ENCODE measurements around the gene CBFA2T2.
A peak's percentile ranks its signal among the peaks of the same experiment; 100 is the strongest.
"Not testable (repeated sequence)": the region's sequence is repeated elsewhere in the genome, so short reads cannot be mapped to it uniquely, and the experiment has no call there.

Gene CBFA2T2

GRCh38 chr20:33535717-33536116 lies 45.8 kb downstream of the CBFA2T2 start:
- DNase-seq (ENCODE audit: low read depth); H3K9me3 ChIP-seq (ENCODE audit: control insufficient read depth, low read length); H3K9ac ChIP-seq (ENCODE audit: low read length); H3K27me3 ChIP-seq (replicated peaks; ENCODE audit: control insufficient read depth, insufficient read depth, low read length); H3K36me3 ChIP-seq (ENCODE audit: control insufficient read depth, insufficient read depth, low read length, severe bottlenecking); H3K4me3 ChIP-seq (ENCODE audit: low read length): not testable (repeated sequence)
- peaks cover 27% of the 10 kb centered on the region for H3K4me1 ChIP-seq (ENCODE audit: control insufficient read depth, insufficient read depth, low read length)

- Histone ChIP-seq H3K36me3 (ENCODE audit: control insufficient read depth, insufficient read depth, low read length, severe bottlenecking) (no peaks in the 10 kb centered on the region), H3K4me3 (ENCODE audit: low read length) (no peak overlapping the region), H3K4me1 (ENCODE audit: control insufficient read depth, insufficient read depth, low read length) (peaks cover 9% of the 10 kb centered on the region), H3K27me3 (replicated peaks; ENCODE audit: control insufficient read depth, insufficient read depth, low read length) (no peaks in the 10 kb centered on the region), H3K9me3 (ENCODE audit: control insufficient read depth, low read length) (no peaks in the 10 kb centered on the region), H3K9ac (ENCODE audit: low read length) (no peak overlapping the region)
- no peak for DNase-seq (ENCODE audit: low read depth)
These were observed 47.7 kb downstream of the CBFA2T2 start for GRCh38 chr20:33537608-33538007.

DNA sequence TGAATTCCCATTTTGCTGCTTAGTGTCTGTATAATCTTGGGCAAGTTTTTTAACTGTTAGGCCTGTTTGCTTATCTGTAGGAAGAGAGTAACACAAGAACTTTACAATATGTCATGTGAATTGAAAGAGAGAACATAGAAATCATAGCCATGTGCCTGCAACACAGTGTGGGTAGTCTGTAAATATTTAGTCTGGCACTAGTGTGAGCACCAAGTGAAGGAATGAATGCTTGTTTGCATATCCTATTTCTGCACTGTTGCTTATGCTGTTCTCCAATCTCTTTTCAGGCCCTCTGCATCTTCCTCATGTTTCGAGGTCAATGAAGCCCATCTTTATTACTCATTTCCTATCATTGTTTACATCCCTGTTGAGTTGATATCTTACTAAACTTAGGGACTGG lies 49.2 kb downstream of the CBFA2T2 start:
- no peaks in the 10 kb centered on the region for H3K36me3 ChIP-seq (ENCODE audit: control insufficient read depth, insufficient read depth, low read length, severe bottlenecking)
- no peak overlapping the region for H3K9ac ChIP-seq (ENCODE audit: low read length)
- no peaks in the 10 kb centered on the region for H3K9me3 ChIP-seq (ENCODE audit: control insufficient read depth, low read length)
- no peak overlapping the region for H3K4me3 ChIP-seq (ENCODE audit: low read length)
- peaks cover 2% of the 10 kb centered on the region for H3K4me1 ChIP-seq (ENCODE audit: control insufficient read depth, insufficient read depth, low read length)
- H3K27me3 ChIP-seq (replicated peaks; ENCODE audit: control insufficient read depth, insufficient read depth, low read length) = no peaks in the 10 kb centered on the region
- DNase-seq (ENCODE audit: low read depth) = peak; percentile 54

DNA sequence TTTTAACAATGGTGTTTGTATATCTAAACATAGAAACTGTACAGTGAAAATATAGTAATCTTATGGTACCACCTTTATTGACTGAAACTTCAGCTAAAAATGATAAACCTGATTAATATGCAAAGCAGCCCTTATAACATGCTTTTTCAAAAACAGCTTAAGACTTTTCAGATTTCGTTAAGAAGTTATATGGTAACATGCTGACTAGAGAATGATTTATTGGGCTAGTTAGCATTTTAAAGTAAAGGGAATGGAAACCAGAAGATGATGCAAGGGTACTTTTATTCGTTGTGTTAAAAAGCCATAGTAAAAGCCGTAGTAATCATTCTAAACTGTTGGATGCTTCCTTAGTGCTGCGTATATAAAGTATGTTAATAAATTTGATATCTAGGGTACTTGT lies 50.5 kb downstream of the CBFA2T2 start:
- no peaks in the 10 kb centered on the region for H3K9me3 ChIP-seq (ENCODE audit: control insufficient read depth, low read length)
- peaks cover 2% of the 10 kb centered on the region for H3K4me1 ChIP-seq (ENCODE audit: control insufficient read depth, insufficient read depth, low read length)
- DNase-seq (ENCODE audit: low read depth) = no peak
- no peaks in the 10 kb centered on the region for H3K36me3 ChIP-seq (ENCODE audit: control insufficient read depth, insufficient read depth, low read length, severe bottlenecking)
- no peak overlapping the region for H3K9ac ChIP-seq (ENCODE audit: low read length)
- no peaks in the 10 kb centered on the region for H3K27me3 ChIP-seq (replicated peaks; ENCODE audit: control insufficient read depth, insufficient read depth, low read length)
- H3K4me3 ChIP-seq (ENCODE audit: low read length) = no peak overlapping the region

DNA sequence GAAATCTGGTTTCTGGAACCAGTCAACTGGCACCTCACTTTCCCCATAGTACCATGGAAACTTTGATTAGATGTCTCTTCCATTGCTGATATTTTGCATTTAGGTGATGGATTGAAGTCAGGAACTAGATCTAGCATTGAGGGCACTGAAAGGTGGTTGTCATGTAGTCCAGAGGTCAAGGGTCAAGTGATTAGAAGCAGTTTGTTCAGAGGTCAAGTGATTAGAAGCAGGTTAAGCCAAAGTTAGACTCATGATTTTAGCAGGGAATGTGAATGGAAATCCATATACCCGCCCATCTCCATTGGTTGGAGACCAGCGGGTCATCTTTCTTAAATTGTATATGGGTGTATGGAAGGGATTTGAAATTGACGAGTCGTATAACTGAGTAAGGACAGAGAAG lies 51.2 kb downstream of the CBFA2T2 start:
- Histone ChIP-seq H3K9me3 (ENCODE audit: control insufficient read depth, low read length) (no peaks in the 10 kb centered on the region), H3K4me1 (ENCODE audit: control insufficient read depth, insufficient read depth, low read length) (peaks cover 2% of the 10 kb centered on the region), H3K4me3 (ENCODE audit: low read length) (no peak overlapping the region), H3K27me3 (replicated peaks; ENCODE audit: control insufficient read depth, insufficient read depth, low read length) (no peaks in the 10 kb centered on the region), H3K36me3 (ENCODE audit: control insufficient read depth, insufficient read depth, low read length, severe bottlenecking) (no peaks in the 10 kb centered on the region), H3K9ac (ENCODE audit: low read length) (no peak overlapping the region)
- no peak for DNase-seq (ENCODE audit: low read depth)

GRCh38 chr20:33541797-33542196 lies 51.9 kb downstream of the CBFA2T2 start:
- Histone ChIP-seq H3K9ac (ENCODE audit: low read length) (no peak overlapping the region), H3K4me1 (ENCODE audit: control insufficient read depth, insufficient read depth, low read length) (peaks cover 2% of the 10 kb centered on the region), H3K27me3 (replicated peaks; ENCODE audit: control insufficient read depth, insufficient read depth, low read length) (no peaks in the 10 kb centered on the region), H3K4me3 (ENCODE audit: low read length) (no peak overlapping the region), H3K9me3 (ENCODE audit: control insufficient read depth, low read length) (no peaks in the 10 kb centered on the region), H3K36me3 (ENCODE audit: control insufficient read depth, insufficient read depth, low read length, severe bottlenecking) (no peaks in the 10 kb centered on the region)
- no peak for DNase-seq (ENCODE audit: low read depth)

- Histone ChIP-seq H3K4me3 (ENCODE audit: low read length) (no peak overlapping the region), H3K4me1 (ENCODE audit: control insufficient read depth, insufficient read depth, low read length) (no peaks in the 10 kb centered on the region), H3K36me3 (ENCODE audit: control insufficient read depth, insufficient read depth, low read length, severe bottlenecking) (no peaks in the 10 kb centered on the region), H3K9me3 (ENCODE audit: control insufficient read depth, low read length) (no peaks in the 10 kb centered on the region), H3K9ac (ENCODE audit: low read length) (no peak overlapping the region), H3K27me3 (replicated peaks; ENCODE audit: control insufficient read depth, insufficient read depth, low read length) (no peaks in the 10 kb centered on the region)
- no peak for DNase-seq (ENCODE audit: low read depth)
These were observed 55.9 kb downstream of the CBFA2T2 start for GRCh38 chr20:33545763-33546162.

DNA sequence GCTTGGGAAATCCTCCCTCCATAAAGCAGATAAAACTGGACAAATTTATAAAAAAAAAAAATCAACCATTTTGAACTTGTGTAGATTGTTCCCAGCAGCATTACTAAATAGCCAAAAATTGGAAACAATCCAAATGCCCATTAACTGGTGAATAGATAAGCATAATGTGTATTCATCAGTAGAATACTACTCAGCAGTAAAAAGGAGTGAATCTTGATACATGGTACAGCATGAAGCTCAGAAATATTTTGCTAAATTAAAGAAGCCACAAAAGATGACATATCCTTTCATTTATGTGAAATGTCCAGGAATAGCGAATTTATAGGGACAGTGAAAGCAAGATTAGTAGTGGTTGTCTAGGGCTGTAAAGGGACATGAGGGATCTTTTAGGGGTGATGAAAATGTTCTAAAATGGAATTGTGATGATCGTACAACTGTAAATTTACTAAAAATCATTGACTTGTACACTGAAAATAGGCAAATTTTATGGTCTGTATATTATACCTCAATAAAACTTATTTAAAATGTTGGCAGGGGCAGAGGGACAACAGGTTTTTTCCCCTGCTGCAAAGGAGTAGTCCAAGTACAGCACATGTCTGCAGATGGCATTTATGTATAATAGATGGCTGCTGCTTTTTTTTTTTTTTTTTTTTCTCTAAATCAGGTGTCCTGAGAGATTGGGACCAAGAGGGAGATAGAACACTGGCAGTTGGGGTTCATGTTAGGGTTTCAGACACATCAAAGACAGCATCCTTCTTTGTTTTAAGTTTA lies 59.5 kb downstream of the CBFA2T2 start:
- DNase-seq (ENCODE audit: low read depth) = no peak
- H3K9ac ChIP-seq (ENCODE audit: low read length) = no peak overlapping the region
- H3K4me3 ChIP-seq (ENCODE audit: low read length) = no peak overlapping the region
- H3K36me3 ChIP-seq (ENCODE audit: control insufficient read depth, insufficient read depth, low read length, severe bottlenecking) = no peaks in the 10 kb centered on the region
- peaks cover 7% of the 10 kb centered on the region for H3K4me1 ChIP-seq (ENCODE audit: control insufficient read depth, insufficient read depth, low read length)
- H3K27me3 ChIP-seq (replicated peaks; ENCODE audit: control insufficient read depth, insufficient read depth, low read length) = no peaks in the 10 kb centered on the region
- no peaks in the 10 kb centered on the region for H3K9me3 ChIP-seq (ENCODE audit: control insufficient read depth, low read length)

DNA sequence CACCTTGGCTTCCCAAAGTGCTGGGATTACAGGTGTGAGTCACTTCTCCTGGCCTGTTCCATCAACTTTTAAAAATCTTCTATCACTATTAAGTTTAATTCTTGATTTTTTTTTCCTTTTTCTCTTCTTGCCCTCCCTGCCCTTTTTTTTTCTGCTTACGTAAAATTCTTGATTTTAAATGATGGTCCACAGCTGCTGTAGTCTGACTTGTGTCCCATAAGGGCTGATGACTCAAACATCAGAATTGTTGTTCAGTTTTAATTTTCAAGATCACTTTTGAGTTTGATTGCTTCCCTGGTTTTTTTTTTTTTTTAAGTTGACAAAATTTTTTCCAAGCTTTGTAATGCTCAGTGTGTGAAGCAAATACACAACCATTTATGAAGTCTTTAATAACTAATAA lies 61.9 kb downstream of the CBFA2T2 start:
- Histone ChIP-seq H3K27me3 (replicated peaks; ENCODE audit: control insufficient read depth, insufficient read depth, low read length) (no peaks in the 10 kb centered on the region), H3K4me3 (ENCODE audit: low read length) (no peak overlapping the region), H3K36me3 (ENCODE audit: control insufficient read depth, insufficient read depth, low read length, severe bottlenecking) (no peaks in the 10 kb centered on the region), H3K9ac (ENCODE audit: low read length) (no peak overlapping the region), H3K4me1 (ENCODE audit: control insufficient read depth, insufficient read depth, low read length) (peaks cover 16% of the 10 kb centered on the region), H3K9me3 (ENCODE audit: control insufficient read depth, low read length) (no peaks in the 10 kb centered on the region)
- no peak for DNase-seq (ENCODE audit: low read depth)

- no peak overlapping the region for H3K9ac ChIP-seq (ENCODE audit: low read length)
- H3K9me3 ChIP-seq (ENCODE audit: control insufficient read depth, low read length) = no peaks in the 10 kb centered on the region
- H3K36me3 ChIP-seq (ENCODE audit: control insufficient read depth, insufficient read depth, low read length, severe bottlenecking) = no peaks in the 10 kb centered on the region
- H3K27me3 ChIP-seq (replicated peaks; ENCODE audit: control insufficient read depth, insufficient read depth, low read length) = no peaks in the 10 kb centered on the region
- H3K4me1 ChIP-seq (ENCODE audit: control insufficient read depth, insufficient read depth, low read length) = peaks cover 16% of the 10 kb centered on the region
- no peak for DNase-seq (ENCODE audit: low read depth)
- H3K4me3 ChIP-seq (ENCODE audit: low read length) = no peak overlapping the region
These were observed 62.6 kb downstream of the CBFA2T2 start for GRCh38 chr20:33552519-33552918.

GRCh38 chr20:33553516-33553915 lies 63.6 kb downstream of the CBFA2T2 start:
- Histone ChIP-seq H3K9ac (ENCODE audit: low read length) (no peak overlapping the region), H3K9me3 (ENCODE audit: control insufficient read depth, low read length) (no peaks in the 10 kb centered on the region), H3K27me3 (replicated peaks; ENCODE audit: control insufficient read depth, insufficient read depth, low read length) (no peaks in the 10 kb centered on the region), H3K4me3 (ENCODE audit: low read length) (no peak overlapping the region), H3K36me3 (ENCODE audit: control insufficient read depth, insufficient read depth, low read length, severe bottlenecking) (no peaks in the 10 kb centered on the region), H3K4me1 (ENCODE audit: control insufficient read depth, insufficient read depth, low read length) (peaks cover 16% of the 10 kb centered on the region)
- DNase-seq (ENCODE audit: low read depth) = no peak

- Histone ChIP-seq H3K36me3 (ENCODE audit: control insufficient read depth, insufficient read depth, low read length, severe bottlenecking) (no peaks in the 10 kb centered on the region), H3K4me3 (ENCODE audit: low read length) (no peak overlapping the region), H3K4me1 (ENCODE audit: control insufficient read depth, insufficient read depth, low read length) (peaks cover 16% of the 10 kb centered on the region), H3K9ac (ENCODE audit: low read length) (no peak overlapping the region), H3K9me3 (ENCODE audit: control insufficient read depth, low read length) (no peaks in the 10 kb centered on the region), H3K27me3 (replicated peaks; ENCODE audit: control insufficient read depth, insufficient read depth, low read length) (no peaks in the 10 kb centered on the region)
- peak; percentile 95 for DNase-seq (ENCODE audit: low read depth)
These were observed 65.1 kb downstream of the CBFA2T2 start for GRCh38 chr20:33554914-33555420.

Data from adipocyte (in vitro differentiated cells).